Neural crest cell (in vitro differentiated cells): ENCODE data around the gene VSIG1. TPM values are rescaled to one million over a fixed set of nuclear protein-coding genes. Genes with fewer than 3 reads are reported as not detected.

Experiments used
- DNase-seq: peaks from one replicate; pipeline ENCODE4 v3.0.0; 2021; ENCODE audit warnings: low read depth, mixed read lengths, low spot score
- H3K27ac Mint-ChIP-seq: one replicate; pipeline ENCODE4 v1.8.0; 2021; ENCODE audit warnings: mild to moderate bottlenecking, mixed read lengths; ENCODE audit not compliant: unreplicated experiment
- H3K27me3 Mint-ChIP-seq: 2 replicates; pipeline ENCODE4 v1.8.0; 2021; ENCODE audit warnings: low read depth, mild to moderate bottlenecking, mixed read lengths
- H3K36me3 Mint-ChIP-seq: 2 replicates; pipeline ENCODE4 v1.8.0; 2021; ENCODE audit warnings: low read depth, mild to moderate bottlenecking, mixed read lengths
- H3K4me1 Mint-ChIP-seq: 2 replicates; pipeline ENCODE4 v1.8.0; 2021; ENCODE audit warnings: mixed read lengths
- H3K4me3 Mint-ChIP-seq: one replicate; pipeline ENCODE4 v1.8.0; 2021; ENCODE audit warnings: mild to moderate bottlenecking, mixed read lengths
- H3K9me3 Mint-ChIP-seq: 2 replicates; pipeline ENCODE4 v1.8.0; 2021; ENCODE audit warnings: mixed read lengths
- CTCF ChIP-seq: fragments of 200-600 bp; sonication (generic); conservative IDR thresholded peaks from 2 replicates; pipeline ENCODE4 v1.5.0; 2021; ENCODE audit warnings: antibody characterized with exemption, mild to moderate bottlenecking
- total RNA-seq: library from RNA; stranded (reverse); gene quantifications from 2 replicates; pipeline ENCODE4 v1.2.1, GENCODE V29; 2021

VSIG1 gene
- total RNA-seq, 1 donor from 2014 or later: not detected

DNA sequence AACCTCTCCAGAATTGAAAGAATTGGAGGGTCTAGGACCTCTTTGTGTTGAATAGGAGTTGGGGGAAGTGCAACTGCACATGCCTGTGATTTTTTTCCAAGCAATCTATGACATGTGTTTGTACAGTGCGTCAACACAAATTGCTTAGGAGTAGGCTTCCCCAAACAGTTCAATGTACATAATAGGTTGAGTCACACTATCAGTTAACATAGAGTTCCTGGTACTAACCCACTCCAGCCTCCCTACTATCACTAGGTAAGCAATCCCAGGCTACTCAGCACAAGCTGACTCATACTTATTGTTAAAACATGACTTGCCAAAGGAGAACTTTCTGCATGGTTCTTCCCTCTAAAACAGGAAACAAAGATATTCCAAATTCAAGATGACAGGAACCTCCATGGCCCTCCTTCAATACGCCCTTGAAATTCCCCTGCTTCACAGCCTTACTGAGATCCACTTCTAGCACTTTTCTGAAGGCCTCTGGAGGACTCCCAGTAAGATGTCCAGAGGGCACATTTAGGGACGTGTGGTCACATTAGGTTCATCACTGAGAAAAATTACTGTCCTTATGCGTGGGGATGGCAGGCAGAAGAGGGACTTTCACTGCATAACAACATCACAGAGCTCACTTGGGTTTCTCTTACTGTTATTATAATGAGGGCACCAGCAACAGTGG, 8.4 kb upstream of the VSIG1 start:
- no peak for DNase-seq
- Mint-ChIP-seq H3K36me3 (no peaks in the 10 kb centered on the region), H3K27me3 (no peaks in the 10 kb centered on the region), H3K4me1 (no peaks in the 10 kb centered on the region), H3K9me3 (no peaks in the 10 kb centered on the region), H3K4me3 (no peak overlapping the region), H3K27ac (no peak overlapping the region)
- no peak for TF ChIP-seq CTCF

DNA sequence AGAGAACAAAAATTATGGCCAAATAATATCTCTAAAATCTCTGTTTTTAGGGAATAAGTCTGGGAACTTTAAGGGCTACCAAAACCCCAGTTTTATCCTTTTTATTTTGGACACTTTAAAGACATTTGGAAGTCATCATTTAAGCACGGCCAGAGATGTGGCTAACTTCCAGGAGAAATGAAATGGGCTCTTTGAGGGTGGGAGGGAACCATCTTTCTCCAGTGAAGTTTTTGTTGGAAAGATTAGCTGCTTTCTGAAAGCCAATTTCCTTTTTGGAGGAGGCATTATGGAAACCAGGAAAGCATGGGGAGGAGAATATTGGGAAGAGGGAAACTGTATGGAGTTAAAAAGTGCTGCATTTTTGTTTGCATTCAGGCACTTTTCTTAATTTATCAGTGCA, 4.8 kb downstream of the VSIG1 start:
- H3K27ac Mint-ChIP-seq: no peak overlapping the region
- DNase-seq: no peak
- no peaks in the 10 kb centered on the region for H3K36me3 Mint-ChIP-seq
- H3K4me1 Mint-ChIP-seq: no peaks in the 10 kb centered on the region
- no peak overlapping the region for H3K4me3 Mint-ChIP-seq
- H3K27me3 Mint-ChIP-seq: peaks cover 3% of the 10 kb centered on the region
- no peaks in the 10 kb centered on the region for H3K9me3 Mint-ChIP-seq
- TF ChIP-seq CTCF: no peak

- Mint-ChIP-seq H3K36me3 (no peaks in the 10 kb centered on the region), H3K4me1 (no peaks in the 10 kb centered on the region), H3K4me3 (no peak overlapping the region), H3K27me3 (peaks cover 3% of the 10 kb centered on the region), H3K27ac (no peak overlapping the region), H3K9me3 (no peaks in the 10 kb centered on the region)
- no peak for DNase-seq
- TF ChIP-seq CTCF: no peak
Measured at GRCh38 chrX:108053218-108053617, 8.4 kb downstream of the VSIG1 start.

DNA sequence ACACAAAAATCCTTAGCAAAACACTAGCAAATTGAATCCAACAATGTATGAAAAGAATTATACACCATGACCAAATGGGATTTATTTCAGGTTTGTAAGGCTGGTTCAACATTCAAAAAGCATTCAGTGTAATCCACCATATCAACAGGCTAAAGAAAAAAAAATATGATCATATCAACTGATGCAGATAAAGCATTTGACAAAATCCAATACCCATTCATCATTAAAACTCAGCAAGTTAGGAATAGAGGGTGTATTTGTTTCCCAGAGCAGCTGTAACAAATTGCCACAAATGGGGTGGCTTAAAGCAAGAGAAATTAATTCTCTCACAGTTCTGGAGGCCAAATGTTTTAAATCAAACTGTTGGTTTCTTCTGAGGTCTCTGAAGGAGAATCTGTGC, 10.7 kb downstream of the VSIG1 start:
- Mint-ChIP-seq H3K36me3 (no peaks in the 10 kb centered on the region), H3K9me3 (no peaks in the 10 kb centered on the region), H3K27ac (no peak overlapping the region), H3K27me3 (peaks cover 3% of the 10 kb centered on the region), H3K4me1 (no peaks in the 10 kb centered on the region), H3K4me3 (no peak overlapping the region)
- no peak for DNase-seq
- TF ChIP-seq CTCF: no peak

DNA sequence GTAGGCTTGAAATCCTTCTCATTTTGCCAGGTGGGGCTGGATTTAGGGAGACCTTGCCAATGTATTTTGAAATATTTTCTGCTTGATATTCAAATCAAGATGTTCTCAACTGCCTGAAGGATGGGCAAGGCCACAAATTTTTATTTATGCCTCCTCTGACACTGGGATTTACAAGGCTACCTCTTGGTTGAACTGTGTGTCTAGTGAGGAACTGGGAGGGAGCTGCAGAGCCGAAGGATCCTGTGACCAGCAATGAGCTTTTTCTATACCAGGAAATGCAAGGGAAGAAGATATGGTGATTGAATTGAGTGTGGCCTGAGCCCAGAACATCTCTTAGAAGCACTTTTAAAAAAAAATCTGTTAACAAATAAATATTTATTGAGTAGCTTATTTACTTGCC, 14.9 kb downstream of the VSIG1 start:
- no peak for DNase-seq
- Mint-ChIP-seq H3K27ac (no peak overlapping the region), H3K27me3 (no peaks in the 10 kb centered on the region), H3K36me3 (no peaks in the 10 kb centered on the region), H3K4me1 (no peaks in the 10 kb centered on the region), H3K9me3 (no peaks in the 10 kb centered on the region), H3K4me3 (no peak overlapping the region)
- no peak for TF ChIP-seq CTCF
